ENCODE measurements around the gene CACNA1G. TPM values are rescaled to one million over a fixed set of nuclear protein-coding genes. Genes with fewer than 3 reads are reported as not detected.

The CACNA1G gene
- total and polyA plus RNA-seq, 2 donors (not counting 1 experiment from before 2014, with no cell fraction given): 0.08 to 0.99 TPM

GRCh38 chr17:50584116-50584515 lies 23.6 kb downstream of the CACNA1G start:
- no peak overlapping the region for H3K27ac ChIP-seq (ENCODE audit: insufficient read depth, low read length)
- H2AFZ ChIP-seq (ENCODE audit: low read length): no peak overlapping the region
- no peaks in the 10 kb centered on the region for H4K20me1 ChIP-seq (ENCODE audit: control insufficient read depth, extremely low read depth, insufficient read depth, low read length)
- no peaks in the 10 kb centered on the region for H3K36me3 ChIP-seq (ENCODE audit: control insufficient read depth, insufficient read depth, low read length)
- no peaks in the 10 kb centered on the region for H3K9me3 ChIP-seq (ENCODE audit: control insufficient read depth, insufficient read depth, low read depth, low read length)
- H3K4me3 ChIP-seq (replicated peaks in 1 of 4; ENCODE audit: control extremely low read depth in 1 of 4, insufficient read depth in 1 of 4, low read depth in 3 of 4, low read length in 4 of 4): no peak overlapping the region
- H3K9ac ChIP-seq (ENCODE audit: insufficient read depth, low read length): no peak overlapping the region
- H3K4me2 ChIP-seq (ENCODE audit: extremely low read depth, insufficient read depth, low read length): no peak overlapping the region
- peaks cover 7% of the 10 kb centered on the region for H3K27me3 ChIP-seq (ENCODE audit: control insufficient read depth, insufficient read depth, low read length)
- no peaks in the 10 kb centered on the region for H3K4me1 ChIP-seq (ENCODE audit: control insufficient read depth, extremely low read depth, insufficient read depth, low read length)
- DNase-seq (ENCODE audit: low read depth in 2 of 2): no peak
- TF ChIP-seq CTCF (conservative IDR thresholded peaks at IDR 0.05 in 1 of 2, IDR thresholded peaks at IDR 0.05 in 1 of 2; ENCODE audit: low read depth in 1 of 2, low read length in 2 of 2): no peak
- TF ChIP-seq EZH2 (IDR thresholded peaks at IDR 0.05; ENCODE audit: low read length, missing control alignments): no peak
- H3K79me2 ChIP-seq (ENCODE audit: control insufficient read depth, insufficient read depth, low read length): no peaks in the 10 kb centered on the region

- no peak overlapping the region for H3K27ac ChIP-seq (ENCODE audit: insufficient read depth, low read length)
- no peaks in the 10 kb centered on the region for H3K36me3 ChIP-seq (ENCODE audit: control insufficient read depth, insufficient read depth, low read length)
- H2AFZ ChIP-seq (ENCODE audit: low read length): no peak overlapping the region
- H3K9ac ChIP-seq (ENCODE audit: insufficient read depth, low read length): no peak overlapping the region
- no peak overlapping the region for H3K4me3 ChIP-seq (replicated peaks in 1 of 4; ENCODE audit: control extremely low read depth in 1 of 4, insufficient read depth in 1 of 4, low read depth in 3 of 4, low read length in 4 of 4)
- H4K20me1 ChIP-seq (ENCODE audit: control insufficient read depth, extremely low read depth, insufficient read depth, low read length): no peaks in the 10 kb centered on the region
- H3K27me3 ChIP-seq (ENCODE audit: control insufficient read depth, insufficient read depth, low read length): peaks cover 7% of the 10 kb centered on the region
- no peaks in the 10 kb centered on the region for H3K9me3 ChIP-seq (ENCODE audit: control insufficient read depth, insufficient read depth, low read depth, low read length)
- TF ChIP-seq CTCF (conservative IDR thresholded peaks at IDR 0.05 in 1 of 2, IDR thresholded peaks at IDR 0.05 in 1 of 2; ENCODE audit: low read depth in 1 of 2, low read length in 2 of 2): no peak
- no peak for TF ChIP-seq EZH2 (IDR thresholded peaks at IDR 0.05; ENCODE audit: low read length, missing control alignments)
- no peak overlapping the region for H3K4me2 ChIP-seq (ENCODE audit: extremely low read depth, insufficient read depth, low read length)
- no peak for DNase-seq (ENCODE audit: low read depth in 2 of 2)
- H3K79me2 ChIP-seq (ENCODE audit: control insufficient read depth, insufficient read depth, low read length): no peaks in the 10 kb centered on the region
- peaks cover 2% of the 10 kb centered on the region for H3K4me1 ChIP-seq (ENCODE audit: control insufficient read depth, extremely low read depth, insufficient read depth, low read length)
Observed at GRCh38 chr17:50584749-50585148, 24.2 kb downstream of the CACNA1G start.

- no peaks in the 10 kb centered on the region for H4K20me1 ChIP-seq (ENCODE audit: control insufficient read depth, extremely low read depth, insufficient read depth, low read length)
- H3K4me2 ChIP-seq (ENCODE audit: extremely low read depth, insufficient read depth, low read length): no peak overlapping the region
- no peak overlapping the region for H3K9ac ChIP-seq (ENCODE audit: insufficient read depth, low read length)
- H3K36me3 ChIP-seq (ENCODE audit: control insufficient read depth, insufficient read depth, low read length): no peaks in the 10 kb centered on the region
- H3K79me2 ChIP-seq (ENCODE audit: control insufficient read depth, insufficient read depth, low read length): no peaks in the 10 kb centered on the region
- H3K9me3 ChIP-seq (ENCODE audit: control insufficient read depth, insufficient read depth, low read depth, low read length): no peaks in the 10 kb centered on the region
- DNase-seq (ENCODE audit: low read depth in 2 of 2): no peak
- no peak overlapping the region for H3K4me3 ChIP-seq (replicated peaks in 1 of 4; ENCODE audit: control extremely low read depth in 1 of 4, insufficient read depth in 1 of 4, low read depth in 3 of 4, low read length in 4 of 4)
- H3K27me3 ChIP-seq (ENCODE audit: control insufficient read depth, insufficient read depth, low read length): peaks cover 7% of the 10 kb centered on the region
- peaks cover 2% of the 10 kb centered on the region for H3K4me1 ChIP-seq (ENCODE audit: control insufficient read depth, extremely low read depth, insufficient read depth, low read length)
- no peak overlapping the region for H2AFZ ChIP-seq (ENCODE audit: low read length)
- TF ChIP-seq CTCF (conservative IDR thresholded peaks at IDR 0.05 in 1 of 2, IDR thresholded peaks at IDR 0.05 in 1 of 2; ENCODE audit: low read depth in 1 of 2, low read length in 2 of 2) (no peak), EZH2 (IDR thresholded peaks at IDR 0.05; ENCODE audit: low read length, missing control alignments) (no peak)
- H3K27ac ChIP-seq (ENCODE audit: insufficient read depth, low read length): no peak overlapping the region
Observed at GRCh38 chr17:50585346-50585745, 24.8 kb downstream of the CACNA1G start.

Data from fibroblast of lung (primary cell).